Calu3 (cell line): ENCODE measurements around the gene TCF12. TPM values are rescaled to one million over a fixed set of nuclear protein-coding genes. Genes with fewer than 3 reads are reported as not detected.

Experiments
- BruUV-seq: library from RNA; stranded (reverse); fragments of 400-500 nt; replicated peaks from 2 replicates; lab custom pipeline; 2021; lab: Mats Ljungman, UMichigan
- CTCF ChIA-PET: fragments of 300-600 bp; sonication (Branson Sonifier 250); formaldehyde crosslinking; loops from one replicate; lab custom pipeline; 2022; ENCODE audit warnings: antibody characterized with exemption; lab: Charles Lee
- DNase-seq: peaks from one replicate; pipeline ENCODE4 v3.0.0; 2022
- H3K27ac Mint-ChIP-seq: one replicate; pipeline ENCODE4 v1.8.0; 2022; ENCODE audit warnings: mixed read lengths; ENCODE audit not compliant: unreplicated experiment
- H3K27me3 Mint-ChIP-seq: one replicate; pipeline ENCODE4 v1.8.0; 2022; ENCODE audit warnings: mixed read lengths; ENCODE audit not compliant: unreplicated experiment
- H3K36me3 Mint-ChIP-seq: one replicate; pipeline ENCODE4 v1.8.0; 2022; ENCODE audit warnings: mild to moderate bottlenecking, moderate library complexity, mixed read lengths; ENCODE audit not compliant: insufficient read depth, unreplicated experiment
- H3K4me1 Mint-ChIP-seq: one replicate; pipeline ENCODE4 v1.8.0; 2022; ENCODE audit warnings: mild to moderate bottlenecking, low read depth, mixed read lengths; ENCODE audit not compliant: unreplicated experiment
- H3K4me3 Mint-ChIP-seq: one replicate; pipeline ENCODE4 v1.8.0; 2022; ENCODE audit warnings: mild to moderate bottlenecking, low read depth, moderate library complexity, mixed read lengths; ENCODE audit not compliant: unreplicated experiment
- H3K9me3 Mint-ChIP-seq: one replicate; pipeline ENCODE4 v1.8.0; 2022; ENCODE audit warnings: low read depth, mixed read lengths; ENCODE audit not compliant: unreplicated experiment
- intact Hi-C: fragments of 100-400 bp; cut with micrococcal nuclease; formaldehyde crosslinking; loops from one replicate; pipeline ENCODE4 v1.10.0; 2022; ENCODE audit not compliant: unreplicated experiment
- total RNA-seq: library from RNA; stranded (reverse); gene quantifications from 2 replicates; pipeline ENCODE4 v1.2.3, GENCODE V29; 2022
- TF ChIP-seq, protein P1 (sequence below): fragments of 200-600 bp; IDR thresholded peaks from one replicate; pipeline ENCODE4 v1.8.0; 2022; ENCODE audit warnings: antibody characterized with exemption; ENCODE audit not compliant: unreplicated experiment

TCF12 gene
- total RNA-seq, 1 experiment from 2014 or later, result 127 TPM

GRCh38 chr15:56985856-56986255 is 67.4 kb downstream of the TCF12 start:
- BruUV-seq, result no TSS peak
- H3K27me3 Mint-ChIP-seq, result no peaks in the 10 kb centered on the region
- no peaks in the 10 kb centered on the region for H3K36me3 Mint-ChIP-seq
- intact Hi-C loops, result no loop called here
- no peak overlapping the region for H3K27ac Mint-ChIP-seq
- DNase-seq, result no peak
- TF ChIP-seq, protein P1, sequence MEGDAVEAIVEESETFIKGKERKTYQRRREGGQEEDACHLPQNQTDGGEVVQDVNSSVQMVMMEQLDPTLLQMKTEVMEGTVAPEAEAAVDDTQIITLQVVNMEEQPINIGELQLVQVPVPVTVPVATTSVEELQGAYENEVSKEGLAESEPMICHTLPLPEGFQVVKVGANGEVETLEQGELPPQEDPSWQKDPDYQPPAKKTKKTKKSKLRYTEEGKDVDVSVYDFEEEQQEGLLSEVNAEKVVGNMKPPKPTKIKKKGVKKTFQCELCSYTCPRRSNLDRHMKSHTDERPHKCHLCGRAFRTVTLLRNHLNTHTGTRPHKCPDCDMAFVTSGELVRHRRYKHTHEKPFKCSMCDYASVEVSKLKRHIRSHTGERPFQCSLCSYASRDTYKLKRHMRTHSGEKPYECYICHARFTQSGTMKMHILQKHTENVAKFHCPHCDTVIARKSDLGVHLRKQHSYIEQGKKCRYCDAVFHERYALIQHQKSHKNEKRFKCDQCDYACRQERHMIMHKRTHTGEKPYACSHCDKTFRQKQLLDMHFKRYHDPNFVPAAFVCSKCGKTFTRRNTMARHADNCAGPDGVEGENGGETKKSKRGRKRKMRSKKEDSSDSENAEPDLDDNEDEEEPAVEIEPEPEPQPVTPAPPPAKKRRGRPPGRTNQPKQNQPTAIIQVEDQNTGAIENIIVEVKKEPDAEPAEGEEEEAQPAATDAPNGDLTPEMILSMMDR, result no peak
- peaks cover 10% of the 10 kb centered on the region for H3K4me1 Mint-ChIP-seq
- H3K4me3 Mint-ChIP-seq, result no peak overlapping the region
- CTCF ChIA-PET, result no interaction called here
- no peaks in the 10 kb centered on the region for H3K9me3 Mint-ChIP-seq

DNA sequence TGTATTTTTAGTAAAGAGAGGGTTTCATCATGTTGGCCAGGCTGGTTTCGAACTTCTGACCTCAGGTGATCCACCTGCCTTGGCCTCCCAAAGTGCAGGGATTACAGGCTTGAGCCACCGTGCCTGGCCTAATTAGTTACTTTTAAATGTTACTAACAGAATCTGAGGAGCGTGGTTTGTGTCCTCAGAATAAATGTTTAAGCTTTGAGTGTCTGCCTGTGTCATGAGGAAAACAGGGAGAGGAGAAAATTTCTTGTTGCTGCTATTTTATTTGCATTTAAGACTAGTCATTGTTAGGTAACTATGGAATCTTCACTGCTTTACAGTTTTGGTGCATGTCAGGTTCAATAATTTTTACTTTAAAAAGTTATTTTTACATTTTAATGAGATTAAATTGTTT is 68.8 kb downstream of the TCF12 start:
- no peak for DNase-seq
- no peak overlapping the region for H3K27ac Mint-ChIP-seq
- H3K36me3 Mint-ChIP-seq, result no peaks in the 10 kb centered on the region
- H3K4me1 Mint-ChIP-seq, result peaks cover 10% of the 10 kb centered on the region
- intact Hi-C loops, result no loop called here
- TF ChIP-seq, protein P1, result no peak
- CTCF ChIA-PET, result no interaction called here
- no TSS peak for BruUV-seq
- no peak overlapping the region for H3K4me3 Mint-ChIP-seq
- H3K27me3 Mint-ChIP-seq, result no peaks in the 10 kb centered on the region
- H3K9me3 Mint-ChIP-seq, result no peaks in the 10 kb centered on the region

- Mint-ChIP-seq H3K4me3 (no peak overlapping the region), H3K36me3 (peaks cover 6% of the 10 kb centered on the region), H3K9me3 (no peaks in the 10 kb centered on the region), H3K27ac (no peak overlapping the region), H3K4me1 (peaks cover 10% of the 10 kb centered on the region), H3K27me3 (no peaks in the 10 kb centered on the region)
- intact Hi-C loops, result no loop called here
- no TSS peak for BruUV-seq
- no peak for DNase-seq
- TF ChIP-seq, protein P1, result no peak
- CTCF ChIA-PET, result no interaction called here
Observed at GRCh38 chr15:56988219-56988618, 69.8 kb downstream of the TCF12 start.

GRCh38 chr15:56989411-56989924 is 71.0 kb downstream of the TCF12 start:
- Mint-ChIP-seq H3K36me3 (peaks cover 13% of the 10 kb centered on the region), H3K9me3 (peaks cover 6% of the 10 kb centered on the region), H3K27me3 (no peaks in the 10 kb centered on the region), H3K4me1 (peaks cover 10% of the 10 kb centered on the region), H3K27ac (no peak overlapping the region), H3K4me3 (no peak overlapping the region)
- BruUV-seq, result no TSS peak
- DNase-seq, result no peak
- TF ChIP-seq, protein P1, result no peak
- intact Hi-C loops, result no loop called here
- CTCF ChIA-PET, result no interaction called here
